NCI-H460 (cell line): Measurements from ENCODE around the gene SPCS3. TPM values are rescaled to one million over a fixed set of nuclear protein-coding genes. Genes with fewer than 3 reads are reported as not detected.
A peak's percentile ranks its signal among the peaks of the same experiment; 100 is the strongest.
"Not testable (repeated sequence)": the region's sequence is repeated elsewhere in the genome, so short reads cannot be mapped to it uniquely, and the experiment has no call there.

Experiments used
- DNase-seq: peaks from one replicate; pipeline ENCODE4 v3.0.0-alpha.2; 2016; ENCODE audit warnings: low read depth; ENCODE audit errors: extremely low read depth
- polyA plus RNA-seq: library from polyadenylated mRNA; depleted of rRNA; stranded (reverse); fragments of >200 nt; gene quantifications from 2 replicates; pipeline ENCODE4 v1.2.3, GENCODE V29; 2014; cell fraction: nucleus; rRNA removed
- total RNA-seq: library from RNA; depleted of rRNA; stranded (reverse); fragments of >200 nt; shearing (Covaris generic); gene quantifications from 2 replicates; pipeline ENCODE4 v1.2.3, GENCODE V29; 2014; rRNA removed

SPCS3 gene
- total RNA-seq: 54.8 and 61.5 TPM in 2 replicates
- polyA plus RNA-seq: 52.8 and 69.3 TPM in 2 replicates

GRCh38 chr4:176319704-176320339 is at the start of gene SPCS3:
SPCS3 (plus strand) TSS chr4:176319966; CDS start chr4:176320077, 111 bp downstream.
- DNase-seq: peak; percentile 87

GRCh38 chr4:176270669-176271068 is 49.1 kb upstream of the SPCS3 start:
- peak; percentile 45 for DNase-seq

GRCh38 chr4:176271749-176272148 is 48.0 kb upstream of the SPCS3 start:
- DNase-seq: no peak

- DNase-seq: no peak
These were observed 47.0 kb upstream of the SPCS3 start for GRCh38 chr4:176272799-176273198.

- DNase-seq: no peak
These were observed 46.0 kb upstream of the SPCS3 start for GRCh38 chr4:176273736-176274135.

- no peak for DNase-seq
These were observed 45.3 kb upstream of the SPCS3 start for GRCh38 chr4:176274441-176274840.

GRCh38 chr4:176276710-176277109 is 43.1 kb upstream of the SPCS3 start:
- DNase-seq: no peak

GRCh38 chr4:176277162-176277904 is 42.4 kb upstream of the SPCS3 start:
- DNase-seq: peak; percentile 32

- not testable (repeated sequence) for DNase-seq
These were observed 40.2 kb upstream of the SPCS3 start for GRCh38 chr4:176279560-176279959.

GRCh38 chr4:176286728-176287127 is 33.0 kb upstream of the SPCS3 start:
- DNase-seq: no peak

- no peak for DNase-seq
These were observed 32.2 kb upstream of the SPCS3 start for GRCh38 chr4:176287546-176287945.

GRCh38 chr4:176288020-176288419 is 31.7 kb upstream of the SPCS3 start:
- no peak for DNase-seq

- DNase-seq: no peak
These were observed 30.2 kb upstream of the SPCS3 start for GRCh38 chr4:176289561-176289960.

GRCh38 chr4:176290520-176290919 is 29.2 kb upstream of the SPCS3 start:
- DNase-seq: no peak

GRCh38 chr4:176291748-176292147 is 28.0 kb upstream of the SPCS3 start:
- no peak for DNase-seq

GRCh38 chr4:176292920-176293319 is 26.8 kb upstream of the SPCS3 start:
- no peak for DNase-seq

- no peak for DNase-seq
These were observed 26.1 kb upstream of the SPCS3 start for GRCh38 chr4:176293660-176294059.

GRCh38 chr4:176295907-176296306 is 23.9 kb upstream of the SPCS3 start:
- not testable (repeated sequence) for DNase-seq

- no peak for DNase-seq
These were observed 21.1 kb upstream of the SPCS3 start for GRCh38 chr4:176298664-176299063.

GRCh38 chr4:176300036-176300435 is 19.7 kb upstream of the SPCS3 start:
- no peak for DNase-seq

- DNase-seq: no peak
These were observed 19.2 kb upstream of the SPCS3 start for GRCh38 chr4:176300565-176300964.
